Lower lobe of right lung (tissue), 2 donors: ENCODE measurements around the gene IQCH. TPM values are rescaled to one million over a fixed set of nuclear protein-coding genes. Genes with fewer than 3 reads are reported as not detected.
A peak's percentile ranks its signal among the peaks of the same experiment; 100 is the strongest.

ENCODE experiments used
- ATAC-seq, 2 donors: fragments of 200-7000 bp; cut with Tn5 transposase; one replicate each; pipeline ENCODE4 v1.9.1; 2020 to 2022; ENCODE audit warnings: mild to moderate bottlenecking in 2 of 2, moderate library complexity in 2 of 2
- DNase-seq: peaks from one replicate; pipeline ENCODE4 v3.0.0-alpha.2; 2020
- H3K27ac ChIP-seq: fragments of 200-600 bp; one replicate; pipeline ENCODE4 v1.8.0; 2022
- H3K27me3 ChIP-seq: fragments of 200-600 bp; one replicate; pipeline ENCODE4 v1.8.0; 2022; ENCODE audit warnings: low read depth
- H3K36me3 ChIP-seq: fragments of 200-600 bp; one replicate; pipeline ENCODE4 v1.8.0; 2022; ENCODE audit warnings: mild to moderate bottlenecking
- H3K4me1 ChIP-seq: fragments of 200-600 bp; one replicate; pipeline ENCODE4 v1.8.0; 2022
- H3K4me3 ChIP-seq: fragments of 200-600 bp; one replicate; pipeline ENCODE4 v1.8.0; 2022; ENCODE audit warnings: mild to moderate bottlenecking
- H3K9me3 ChIP-seq: fragments of 200-600 bp; one replicate; pipeline ENCODE4 v1.8.0; 2022
- CTCF ChIP-seq: fragments of 200-600 bp; IDR thresholded peaks from one replicate; pipeline ENCODE4 v1.8.0; 2022; ENCODE audit warnings: antibody characterized with exemption, mild to moderate bottlenecking
- intact Hi-C: fragments of 100-400 bp; cut with DNase I; formaldehyde crosslinking; loops from one replicate; pipeline ENCODE4 v1.11.0; 2022
- total RNA-seq: library from RNA; stranded (reverse); fragmentation: NEBNext Ultra II Directional; extraction: Animal tissue kit (Norgen Biotek cat#: 25700); gene quantifications from one replicate; pipeline ENCODE4 v1.2.1, GENCODE V29; 2021
- donor health status: DM: no; HTN: yes; CAD: no; lungs with severe emphysema.

Gene IQCH
- total RNA-seq, 1 donor from 2014 or later = 2.3 TPM

DNA sequence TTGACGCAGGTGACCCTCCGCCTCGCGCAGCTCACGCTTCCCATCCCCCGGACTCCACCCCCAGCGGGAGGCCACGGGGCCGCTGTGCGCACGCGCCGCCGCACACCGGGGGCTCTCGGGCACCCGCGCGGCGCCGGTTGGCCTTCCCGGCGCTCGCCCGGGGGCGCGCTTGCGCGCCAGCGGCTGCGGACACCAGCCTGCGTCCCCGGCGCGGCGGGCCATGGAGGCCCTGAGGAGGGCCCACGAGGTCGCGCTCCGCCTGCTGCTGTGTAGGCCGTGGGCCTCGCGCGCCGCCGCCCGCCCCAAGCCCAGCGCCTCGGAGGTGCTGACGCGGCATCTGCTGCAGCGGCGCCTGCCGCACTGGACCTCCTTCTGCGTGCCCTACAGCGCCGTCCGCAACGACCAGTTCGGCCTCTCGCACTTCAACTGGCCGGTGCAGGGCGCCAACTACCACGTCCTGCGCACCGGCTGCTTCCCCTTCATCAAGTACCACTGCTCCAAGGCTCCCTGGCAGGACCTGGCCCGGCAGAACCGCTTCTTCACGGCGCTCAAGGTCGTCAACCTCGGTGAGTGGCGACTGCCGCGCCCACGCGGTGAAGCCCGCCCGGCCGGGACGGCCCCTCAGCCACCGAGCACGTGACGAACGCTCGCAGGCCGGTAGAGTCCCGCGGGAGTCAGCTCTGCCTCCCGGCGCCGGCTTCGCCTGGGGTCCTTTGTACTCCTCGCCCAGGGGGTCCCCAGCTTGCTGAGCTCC is 266.6 kb downstream of the IQCH start, which contains the start of gene C15orf61:
Gene C15orf61 (plus strand): TSS at position 103 of the 754 bp plus-strand sequence. CDS start 118 bp downstream, at position 221.
- Histone ChIP-seq H3K4me3 (peak within 1 kb of the TSS; percentile 84), H3K27me3 (no peaks in the 10 kb centered on the region), H3K36me3 (peaks cover under 1% of the 10 kb centered on the region), H3K4me1 (peaks cover 35% of the 10 kb centered on the region), H3K27ac (peak within 1 kb of the TSS; percentile 98), H3K9me3 (no peaks in the 10 kb centered on the region)
- peak; percentile 91 for DNase-seq
- intact Hi-C loops = no loop called here
- no peak for TF ChIP-seq CTCF
- peak; percentile 95 to 96 for ATAC-seq

DNA sequence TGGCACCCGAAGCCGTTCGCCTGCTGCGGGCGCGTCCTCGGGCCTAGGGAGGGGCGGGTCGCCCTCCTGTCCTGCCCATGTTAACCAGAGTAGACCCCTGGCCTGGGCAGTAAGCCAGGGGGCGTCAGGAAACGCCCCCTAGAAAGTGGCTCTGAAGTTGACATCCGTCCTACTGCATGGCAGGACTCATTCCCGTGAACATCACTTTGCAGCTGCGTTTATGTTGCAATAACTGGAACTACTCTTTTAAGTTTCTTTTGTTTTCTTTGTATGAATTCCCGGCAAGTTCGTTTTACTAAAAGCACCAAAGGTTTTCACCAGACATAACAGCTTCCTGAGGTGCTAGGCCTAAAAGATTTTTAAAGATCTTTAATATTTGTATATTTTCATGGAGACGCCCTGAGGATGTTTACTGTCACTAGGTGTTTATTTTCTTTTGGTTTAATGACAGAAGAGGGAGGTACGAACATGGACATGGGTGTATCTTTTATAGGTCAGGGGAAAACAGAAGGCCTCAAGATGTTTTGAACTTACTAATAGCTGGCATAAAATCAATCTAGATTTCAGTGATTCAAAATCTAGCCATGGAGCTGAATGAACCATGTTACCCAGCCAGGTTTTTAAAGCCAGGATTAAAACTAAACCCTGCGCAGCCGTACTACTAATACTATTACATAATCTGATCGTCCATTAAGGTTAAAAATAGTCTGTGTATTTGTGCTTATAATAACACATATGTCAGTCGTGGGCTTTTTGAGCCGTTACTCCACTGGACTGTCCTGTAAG is 267.4 kb downstream of the IQCH start:
- peak in 1 of 2 donors; percentile 48 for ATAC-seq
- intact Hi-C loops = no loop called here

GRCh38 chr15:67523330-67523729 is 268.7 kb downstream of the IQCH start:
- TF ChIP-seq CTCF = no peak
- ATAC-seq (no peak), DNase-seq (no peak)
- Histone ChIP-seq H3K9me3 (no peaks in the 10 kb centered on the region), H3K4me3 (peak overlapping the region; percentile 84), H3K27ac (peak overlapping the region; percentile 98), H3K36me3 (peaks cover 20% of the 10 kb centered on the region), H3K4me1 (peaks cover 35% of the 10 kb centered on the region), H3K27me3 (no peaks in the 10 kb centered on the region)
- intact Hi-C loops = no loop called here

More for the DNA sequence above, 267.4 kb downstream of the IQCH start:
- no peak for DNase-seq
- peak overlapping the region; percentile 98 for H3K27ac ChIP-seq
- no peaks in the 10 kb centered on the region for H3K9me3 ChIP-seq
- H3K27me3 ChIP-seq = no peaks in the 10 kb centered on the region
- peak overlapping the region; percentile 84 for H3K4me3 ChIP-seq
- peaks cover 35% of the 10 kb centered on the region for H3K4me1 ChIP-seq
- no peak for TF ChIP-seq CTCF
- peaks cover 8% of the 10 kb centered on the region for H3K36me3 ChIP-seq

DNA sequence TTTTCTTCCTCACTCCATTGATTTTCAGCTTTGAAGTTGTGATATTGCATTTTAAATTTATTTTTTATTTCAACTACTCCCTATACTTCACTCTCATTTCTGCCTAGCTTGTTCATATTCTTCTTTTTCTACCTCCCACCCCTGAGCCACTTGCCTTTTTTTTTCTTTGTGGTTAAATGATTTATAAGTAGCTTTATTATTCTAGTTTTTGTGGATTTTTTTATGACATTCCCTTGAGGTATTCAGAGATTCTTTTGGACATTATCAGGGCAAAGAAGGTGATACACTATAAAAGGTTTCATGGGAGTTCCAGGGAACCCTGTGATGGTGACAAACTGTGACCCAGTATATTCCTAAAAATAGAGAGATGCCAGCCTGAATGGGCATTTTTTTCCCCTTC is 269.6 kb downstream of the IQCH start:
- H3K9me3 ChIP-seq = no peaks in the 10 kb centered on the region
- no peaks in the 10 kb centered on the region for H3K27me3 ChIP-seq
- intact Hi-C loops = no loop called here
- no peak overlapping the region for H3K4me3 ChIP-seq
- TF ChIP-seq CTCF = no peak
- H3K27ac ChIP-seq = no peak overlapping the region
- DNase-seq (no peak), ATAC-seq (no peak)
- H3K36me3 ChIP-seq = peaks cover 26% of the 10 kb centered on the region
- peaks cover 35% of the 10 kb centered on the region for H3K4me1 ChIP-seq

GRCh38 chr15:67528513-67528912 is 273.9 kb downstream of the IQCH start:
- no peaks in the 10 kb centered on the region for H3K9me3 ChIP-seq
- no peak for ATAC-seq
- no peak overlapping the region for H3K27ac ChIP-seq
- no peak overlapping the region for H3K4me3 ChIP-seq
- no peaks in the 10 kb centered on the region for H3K27me3 ChIP-seq
- intact Hi-C loops = no loop called here
- no peak for TF ChIP-seq CTCF
- DNase-seq = no peak
- H3K4me1 ChIP-seq = peaks cover 14% of the 10 kb centered on the region
- peaks cover 26% of the 10 kb centered on the region for H3K36me3 ChIP-seq
